ENCODE measurements around the gene SLC4A5.

- no peak for TF ChIP-seq ZNF473 (tag by site-specific recombination; IDR thresholded peaks at IDR 0.05)
- no peak for TF ChIP-seq ZNF843 (tag by site-specific recombination; IDR thresholded peaks at IDR 0.05)
- TF ChIP-seq CTCF (tag by site-specific recombination; IDR thresholded peaks at IDR 0.05): no peak
- no peak for TF ChIP-seq ZNF350 (tag by site-specific recombination; IDR thresholded peaks at IDR 0.05)
These were observed 115.6 kb downstream of the SLC4A5 start for GRCh38 chr2:74227646-74228045.

Measured in HEK293 (cell line).